ENCODE results near the gene KRTAP10-6.

The KRTAP10-6 gene

GRCh38 chr21:44572959-44573583 lies 19.2 kb downstream of the KRTAP10-6 start:
- no peak for TF ChIP-seq CTCF (IDR thresholded peaks at IDR 0.05)

- TF ChIP-seq CTCF (IDR thresholded peaks at IDR 0.05) = no peak
Observed at GRCh38 chr21:44571844-44572782, 20.2 kb downstream of the KRTAP10-6 start.

GRCh38 chr21:44571296-44571695 lies 21.0 kb downstream of the KRTAP10-6 start:
- TF ChIP-seq CTCF (IDR thresholded peaks at IDR 0.05) = no peak

- TF ChIP-seq CTCF (IDR thresholded peaks at IDR 0.05) = no peak
Observed at GRCh38 chr21:44569861-44570517, 22.3 kb downstream of the KRTAP10-6 start.

GRCh38 chr21:44568667-44569556 lies 23.4 kb downstream of the KRTAP10-6 start:
- no peak for TF ChIP-seq CTCF (IDR thresholded peaks at IDR 0.05)

- no peak for TF ChIP-seq CTCF (IDR thresholded peaks at IDR 0.05)
Observed at GRCh38 chr21:44568261-44568660, 24.0 kb downstream of the KRTAP10-6 start.

Measured in LNCAP (cell line).